Stimulated activated CD8-positive, alpha-beta memory T cell treated with anti-CD3 and anti-CD28 coated beads, Interleukin-7, amount 100 ng/mL, for 48 hours (primary cell): ENCODE measurements around the gene COLEC11.

ENCODE experiments used
- DNase-seq, 2 donors: peaks; one replicate each; pipeline ENCODE4 v3.0.0-alpha.2; 2020; ENCODE audit warnings: low read depth in 1 of 2; ENCODE audit errors: extremely low read depth in 1 of 2

COLEC11 gene

GRCh38 chr2:3670376-3670775 is 75.5 kb downstream of the COLEC11 start:
- no peak for DNase-seq

- DNase-seq, result no peak
Observed at GRCh38 chr2:3670941-3671340, 76.0 kb downstream of the COLEC11 start.

- no peak for DNase-seq
Observed at GRCh38 chr2:3672861-3673678, 78.2 kb downstream of the COLEC11 start.

GRCh38 chr2:3674066-3674845 is 79.3 kb downstream of the COLEC11 start:
- DNase-seq, result no peak

GRCh38 chr2:3675687-3676086 is 80.8 kb downstream of the COLEC11 start:
- DNase-seq, result no peak

- no peak for DNase-seq
Observed at GRCh38 chr2:3677436-3677835, 82.5 kb downstream of the COLEC11 start.

GRCh38 chr2:3678212-3678611 is 83.3 kb downstream of the COLEC11 start:
- no peak for DNase-seq

- DNase-seq, result no peak
Observed at GRCh38 chr2:3679180-3679579, 84.3 kb downstream of the COLEC11 start.

- DNase-seq, result no peak
Observed at GRCh38 chr2:3679616-3680393, 84.9 kb downstream of the COLEC11 start.

- no peak for DNase-seq
Observed at GRCh38 chr2:3680548-3681345, 85.8 kb downstream of the COLEC11 start.

GRCh38 chr2:3681625-3682024 is 86.7 kb downstream of the COLEC11 start:
- no peak for DNase-seq

GRCh38 chr2:3682811-3683210 is 87.9 kb downstream of the COLEC11 start:
- DNase-seq, result no peak

- DNase-seq, result no peak
Observed at GRCh38 chr2:3683748-3684454, 89.0 kb downstream of the COLEC11 start.

GRCh38 chr2:3689998-3690748 is 95.3 kb downstream of the COLEC11 start:
- no peak for DNase-seq

GRCh38 chr2:3692375-3692774 is 97.5 kb downstream of the COLEC11 start:
- no peak for DNase-seq
